ENCODE results near the gene TESMIN.

Gene TESMIN

DNA sequence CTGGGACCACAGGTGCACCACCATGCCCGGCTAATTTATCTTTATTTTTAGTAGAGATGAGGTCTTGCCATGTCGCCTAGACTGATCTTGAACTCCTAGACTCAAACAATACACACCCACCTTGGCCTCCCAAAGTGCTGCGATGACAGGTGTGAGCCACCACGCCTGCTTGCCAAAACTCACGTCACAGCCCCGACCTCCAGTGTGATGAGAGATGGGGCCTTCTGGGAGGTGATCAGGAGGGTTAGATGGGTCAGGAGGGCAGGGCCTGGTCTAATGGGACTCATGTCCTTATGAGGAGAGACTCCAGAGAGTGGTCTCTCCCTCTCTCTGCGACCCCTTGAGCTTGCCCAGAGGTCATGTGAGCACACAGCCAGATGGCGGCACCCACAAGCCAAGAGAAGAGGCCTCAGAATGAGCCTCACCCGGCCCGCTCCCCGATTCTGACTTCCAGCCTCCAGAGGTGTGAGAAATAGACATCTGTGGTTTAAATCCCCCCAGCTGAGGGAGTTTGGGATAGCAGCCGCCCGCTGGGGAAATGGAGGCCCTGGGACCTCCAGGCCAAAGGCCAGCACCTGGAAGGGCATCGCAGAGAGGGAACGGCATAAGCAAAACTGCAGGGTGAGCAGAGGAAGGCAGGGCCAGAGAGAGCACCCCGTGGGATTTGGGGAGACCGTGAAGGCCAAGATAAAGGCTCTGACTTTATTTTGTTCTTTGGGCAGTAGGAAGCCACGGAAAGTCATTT is 91.1 kb downstream of the TESMIN start:
- no peak for DNase-seq (ENCODE audit: low read depth in 2 of 2)

DNA sequence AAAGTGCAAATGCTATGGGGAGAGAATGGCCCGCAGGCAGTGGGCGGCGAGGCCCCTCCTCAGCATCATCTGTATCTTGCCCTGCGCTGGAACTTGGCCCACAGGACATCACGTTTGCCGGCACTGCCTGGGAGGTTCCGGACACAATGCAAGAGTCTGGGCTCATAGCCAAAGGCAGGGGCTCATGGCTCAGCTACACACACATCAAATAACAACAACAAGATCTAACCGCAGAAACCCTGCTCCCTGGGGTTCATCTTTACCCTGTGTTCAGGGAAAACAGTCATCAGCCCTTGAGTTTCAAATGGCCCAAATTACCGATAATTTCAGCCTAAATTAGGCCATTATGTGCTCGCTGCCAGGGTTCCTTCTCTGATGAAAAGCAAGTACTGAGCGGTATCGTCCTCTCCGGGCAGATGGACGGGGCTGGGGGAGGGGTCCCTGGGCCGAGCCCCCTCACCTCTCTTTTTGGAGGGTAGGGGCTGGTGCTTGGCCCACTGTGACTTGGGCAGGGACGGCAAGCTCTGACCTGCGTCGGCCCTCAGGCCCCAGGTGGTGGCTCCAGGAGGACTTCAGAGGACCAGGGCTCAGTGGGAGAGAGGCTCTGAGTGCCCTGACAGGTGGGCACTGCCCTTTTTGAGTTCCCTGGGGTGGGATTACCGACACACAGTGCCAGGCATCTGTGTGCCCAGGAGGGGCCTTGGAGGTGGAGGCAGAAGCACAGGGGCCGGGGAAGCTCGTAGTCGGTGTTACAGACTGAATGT is 92.0 kb downstream of the TESMIN start:
- DNase-seq (ENCODE audit: low read depth in 2 of 2), result no peak

DNA sequence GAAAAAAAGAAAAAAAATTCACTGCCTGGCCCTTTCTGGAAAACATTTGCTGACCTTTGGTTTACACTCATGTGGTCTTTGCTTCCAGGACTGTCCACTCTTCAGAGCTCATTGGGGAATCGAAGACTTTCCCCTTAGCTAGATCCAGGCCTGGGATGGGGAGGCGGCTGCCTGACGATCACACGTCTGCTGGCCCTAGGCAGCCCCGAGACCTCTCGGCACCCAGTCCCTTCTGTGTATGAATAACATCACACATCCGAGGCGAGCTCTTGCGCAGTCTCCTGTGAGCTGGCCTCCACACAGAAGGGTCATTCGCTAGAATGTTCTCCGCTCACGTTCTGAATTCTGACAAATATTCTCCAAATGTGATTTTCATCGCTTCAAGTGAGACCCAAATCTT is 92.7 kb downstream of the TESMIN start:
- DNase-seq (ENCODE audit: low read depth in 2 of 2), result no peak

DNA sequence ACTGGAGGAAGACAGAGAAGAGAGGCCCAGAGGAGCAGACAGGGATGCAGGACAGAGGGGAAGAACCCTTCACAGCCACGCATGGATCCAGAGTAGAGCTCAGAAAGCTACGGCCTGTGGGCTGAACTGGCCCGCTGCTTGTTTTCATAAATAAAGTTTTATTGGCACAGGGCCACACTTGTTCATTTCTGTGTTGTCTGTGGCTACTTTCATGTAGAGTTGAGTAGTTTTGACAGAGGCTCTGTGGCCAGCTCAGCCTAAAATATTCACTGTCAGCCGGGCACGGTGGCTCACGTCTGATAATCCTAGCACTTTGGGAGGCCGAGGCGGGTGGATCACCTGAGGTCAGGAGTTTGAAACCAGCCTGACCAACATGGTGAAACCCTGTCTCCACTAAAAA is 93.2 kb downstream of the TESMIN start:
- DNase-seq (ENCODE audit: low read depth in 2 of 2), result no peak

Data from stimulated activated CD8-positive, alpha-beta memory T cell treated with anti-CD3 and anti-CD28 coated beads, Interleukin-2, amount 100 ng/mL, for 1 hour (primary cell).